AG08396 (cell line): ENCODE measurements around the gene RAB13.

Experiments
- DNase-seq: peaks from one replicate; pipeline ENCODE4 v3.0.0; 2012; ENCODE audit warnings: low spot score, mixed read lengths

The RAB13 gene

DNA sequence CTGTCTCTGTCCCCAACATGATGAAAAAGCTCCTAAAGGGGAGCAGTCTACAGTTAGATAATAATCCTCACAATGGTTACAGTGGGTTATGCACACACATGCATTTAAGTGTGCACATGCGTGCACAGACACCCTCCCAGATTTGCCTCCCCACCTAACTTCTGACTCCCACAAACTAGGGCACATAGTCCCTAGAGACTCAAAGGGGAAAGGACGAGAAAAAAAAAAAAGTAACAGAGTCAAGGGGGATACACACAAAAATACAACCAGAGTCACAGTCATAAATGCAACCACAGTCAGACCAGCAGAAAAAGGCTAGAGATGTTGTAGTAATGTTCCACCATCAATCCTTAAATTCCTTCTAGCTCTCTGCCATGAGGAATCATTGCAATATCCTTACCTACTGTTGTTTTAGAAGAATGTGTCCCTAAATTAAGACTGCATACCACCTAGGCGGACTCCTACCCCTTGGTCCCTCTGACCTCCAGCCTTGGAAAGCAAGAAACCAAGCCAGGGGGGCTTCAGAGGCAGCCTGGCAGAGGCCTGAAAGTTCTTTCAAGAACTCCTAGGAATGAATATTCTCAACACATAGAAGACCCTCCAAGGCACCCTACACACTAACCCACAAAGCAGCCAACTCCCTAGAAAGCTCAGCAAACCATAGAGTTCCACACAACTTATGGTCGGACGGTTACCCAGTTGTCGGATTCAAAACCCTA is 29.0 kb downstream of the RAB13 start:
- no peak for DNase-seq

- no peak for DNase-seq
These were observed 31.3 kb downstream of the RAB13 start for GRCh38 chr1:153954826-153955225.

DNA sequence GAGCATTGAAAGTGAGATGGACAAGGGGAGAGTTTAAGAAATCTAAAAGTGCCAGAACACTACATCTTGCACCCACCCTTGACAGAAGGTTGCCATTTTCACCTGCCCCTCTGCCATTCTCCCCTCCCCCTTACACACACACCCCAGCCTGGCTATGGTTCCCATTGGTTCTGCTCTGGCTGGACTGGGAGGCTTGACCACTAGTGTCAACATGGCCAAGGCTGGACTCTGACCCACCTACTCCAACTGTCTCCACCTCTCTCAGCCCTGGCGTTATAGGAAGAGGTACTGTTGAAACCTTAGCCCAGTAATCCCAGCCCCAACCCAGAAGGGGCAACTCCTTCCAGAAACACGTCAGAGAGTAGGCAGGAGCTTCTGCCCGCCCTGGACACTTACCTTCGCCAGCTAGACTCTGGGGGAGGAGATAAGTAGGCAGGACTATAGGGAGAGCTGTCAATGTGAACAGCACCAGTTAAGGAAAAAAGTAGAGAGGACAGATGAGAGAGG is 32.2 kb downstream of the RAB13 start:
- DNase-seq, result no peak

DNA sequence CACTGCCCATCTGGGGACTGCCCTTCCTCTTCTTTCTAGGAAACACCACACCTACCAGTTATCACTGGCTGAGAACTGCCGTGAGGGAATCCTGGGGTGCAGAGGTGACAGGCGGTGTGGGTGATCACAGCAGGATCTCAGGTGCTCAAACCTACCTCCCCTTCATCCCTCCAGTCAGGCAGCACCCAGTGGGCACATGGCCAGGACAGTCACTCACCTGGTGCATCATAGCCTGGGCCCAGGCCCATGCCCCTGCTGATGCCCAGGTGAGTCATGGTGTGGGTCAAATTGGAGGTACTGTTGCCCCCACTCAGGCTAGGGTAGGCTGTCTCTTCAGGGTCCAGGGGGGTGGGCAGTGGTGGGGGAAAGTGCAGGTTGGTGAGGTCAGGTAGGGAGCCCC is 34.3 kb downstream of the RAB13 start:
- no peak for DNase-seq

DNA sequence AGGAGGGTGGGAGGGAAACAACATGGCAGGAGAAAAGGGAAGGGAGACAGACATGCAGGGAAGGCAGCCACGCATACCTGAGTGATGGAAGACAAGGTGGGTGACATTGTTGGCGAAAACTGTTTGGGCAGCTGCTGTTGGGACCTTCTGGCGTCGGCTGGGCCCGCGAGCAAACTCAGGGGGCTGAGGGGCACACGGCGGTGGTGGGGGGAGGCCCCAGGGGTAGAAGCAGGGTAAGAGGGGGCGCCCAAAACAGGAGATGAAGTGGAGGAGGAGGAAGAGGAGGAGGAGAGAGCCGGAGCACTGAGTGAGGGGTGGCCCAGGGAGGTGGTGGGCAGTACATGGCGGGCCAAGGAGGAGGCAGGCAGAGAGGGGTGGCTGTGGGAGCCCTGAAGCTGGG is 35.0 kb downstream of the RAB13 start:
- DNase-seq, result no peak

DNA sequence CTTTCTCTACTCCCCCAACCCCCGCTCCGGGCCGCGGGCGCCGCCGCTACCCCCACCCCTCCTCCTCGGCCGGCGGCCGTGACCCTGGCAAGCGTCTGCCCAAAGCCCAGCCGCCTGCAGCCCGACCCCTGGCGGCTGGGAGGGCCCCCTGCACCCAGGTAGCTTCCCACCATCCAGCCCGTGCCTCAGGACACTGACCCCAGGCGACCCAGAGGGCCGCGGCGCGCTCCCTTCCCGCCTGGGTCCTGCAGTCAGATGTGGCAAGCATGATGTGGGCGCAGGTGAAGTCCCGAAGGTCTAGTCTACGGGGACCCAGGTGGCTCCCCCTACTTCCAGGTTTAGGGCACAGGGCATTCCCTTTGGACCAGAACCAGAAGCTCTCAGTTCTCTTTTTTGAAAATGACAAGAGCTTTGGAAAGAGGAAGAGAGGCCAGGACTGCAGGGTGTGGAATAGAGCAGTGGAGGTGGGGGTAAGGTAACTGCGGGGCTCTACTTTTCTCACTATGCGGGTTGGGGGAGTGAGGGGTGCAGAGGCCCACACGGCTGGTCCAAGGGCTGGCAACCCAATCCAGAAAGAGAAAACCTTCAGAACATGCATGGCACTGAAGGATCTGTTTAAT is 39.4 kb downstream of the RAB13 start, which contains the start of gene DENND4B:
TSS of gene DENND4B (minus strand) at position 97 of the 620 bp plus-strand sequence. CDS start 2,344 bp downstream, outside the sequence.
- DNase-seq, result peak; percentile 97

- peak; percentile 89 for DNase-seq
These were observed 40.1 kb downstream of the RAB13 start for GRCh38 chr1:153945795-153946621.

- DNase-seq, result peak; percentile 53
These were observed 40.9 kb downstream of the RAB13 start for GRCh38 chr1:153945131-153945794.

DNA sequence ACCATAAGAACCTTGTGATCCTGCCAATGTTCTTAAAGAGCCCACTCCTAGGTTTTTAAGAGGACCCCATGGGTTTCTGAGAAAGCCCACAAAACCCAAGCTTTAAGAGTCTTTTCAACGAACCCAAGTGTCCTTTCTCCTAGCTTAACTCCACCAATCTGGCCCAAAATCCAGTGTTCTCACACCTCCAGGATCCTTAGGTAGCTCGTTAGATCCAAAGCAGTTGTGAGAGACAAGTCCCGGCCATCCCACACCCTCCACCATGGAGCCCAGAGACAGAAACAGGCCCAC is 41.4 kb downstream of the RAB13 start:
- DNase-seq, result no peak

DNA sequence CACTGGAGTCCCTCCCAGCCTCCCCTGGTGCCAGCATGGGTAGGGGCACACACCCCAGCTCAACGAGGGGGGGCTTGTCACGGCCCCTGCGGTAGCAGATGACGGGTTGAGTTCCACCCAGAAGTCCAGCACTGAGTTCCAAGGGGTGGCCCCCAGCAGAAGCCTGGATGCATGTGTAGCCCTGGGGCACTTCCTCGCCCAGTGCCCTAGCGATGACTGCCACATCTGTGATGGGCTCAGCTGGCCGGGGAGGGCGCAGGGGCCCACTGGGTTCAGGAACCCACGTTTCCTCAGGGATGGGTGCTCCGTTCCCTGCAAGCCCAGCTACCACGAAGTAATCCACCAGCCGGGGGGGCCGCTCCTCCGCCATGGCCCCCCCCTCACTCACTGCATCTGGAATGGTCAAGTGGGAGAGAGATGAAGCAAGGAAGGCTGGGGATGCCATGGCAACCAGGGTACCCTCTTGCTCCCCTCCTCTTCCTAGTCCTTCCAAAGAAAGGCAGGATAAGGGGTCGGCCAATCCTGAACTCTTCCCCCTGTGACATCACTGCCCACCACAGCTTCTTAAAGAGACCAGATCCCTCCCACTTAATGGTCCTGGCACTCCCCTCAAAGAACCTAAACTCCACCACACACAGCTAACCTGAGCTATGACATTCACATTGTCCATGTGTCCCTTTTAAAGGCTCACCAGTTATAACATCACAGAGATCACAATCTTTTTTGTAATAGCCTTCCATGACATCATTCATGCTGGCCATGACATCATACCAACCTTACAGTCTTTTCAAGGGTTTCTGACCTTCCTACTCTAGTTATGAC is 41.9 kb downstream of the RAB13 start:
- DNase-seq, result no peak

DNA sequence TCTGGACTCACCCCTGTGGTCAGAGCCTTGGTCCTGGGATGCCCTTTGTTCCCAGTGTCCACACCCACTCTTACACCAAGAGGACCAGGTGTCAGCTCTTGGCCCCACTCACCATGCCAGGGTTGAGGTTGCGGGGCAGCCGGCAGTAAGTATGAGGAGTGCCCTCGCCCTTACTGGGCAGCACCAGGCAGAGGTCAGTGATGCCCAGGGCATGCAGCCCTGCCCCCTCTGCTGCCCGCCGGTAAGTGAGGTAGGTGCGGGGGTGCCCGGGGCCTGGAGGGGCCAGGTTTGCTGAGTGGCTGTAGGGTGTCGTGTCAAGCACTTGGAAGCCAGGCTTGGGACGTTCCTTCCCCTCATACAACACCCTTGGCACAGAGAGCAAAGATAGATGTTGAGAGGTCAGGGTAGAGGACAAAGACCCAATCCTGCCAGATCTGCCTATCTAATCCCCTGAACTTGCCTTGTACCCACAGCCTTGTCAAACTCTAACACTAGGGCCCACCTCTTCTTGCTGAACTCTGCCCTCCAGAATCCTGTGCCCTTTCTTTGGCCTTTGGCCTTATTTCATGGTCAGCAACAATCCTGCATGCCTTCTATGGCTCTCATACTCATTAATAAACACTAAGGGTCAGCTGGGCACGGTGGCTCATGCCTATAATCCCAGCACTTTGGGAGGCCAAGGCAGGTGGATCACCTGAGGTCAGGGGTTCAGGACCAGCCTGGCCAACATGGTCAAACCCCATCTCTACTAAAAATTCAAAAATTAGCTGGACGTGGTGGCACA is 43.2 kb downstream of the RAB13 start:
- no peak for DNase-seq

- no peak for DNase-seq
These were observed 44.1 kb downstream of the RAB13 start for GRCh38 chr1:153941826-153942725.

- DNase-seq, result no peak
These were observed 45.4 kb downstream of the RAB13 start for GRCh38 chr1:153940756-153941155.

GRCh38 chr1:153939476-153939875 is 46.7 kb downstream of the RAB13 start:
- DNase-seq, result no peak

- DNase-seq, result no peak
These were observed 47.1 kb downstream of the RAB13 start for GRCh38 chr1:153938996-153939395.

DNA sequence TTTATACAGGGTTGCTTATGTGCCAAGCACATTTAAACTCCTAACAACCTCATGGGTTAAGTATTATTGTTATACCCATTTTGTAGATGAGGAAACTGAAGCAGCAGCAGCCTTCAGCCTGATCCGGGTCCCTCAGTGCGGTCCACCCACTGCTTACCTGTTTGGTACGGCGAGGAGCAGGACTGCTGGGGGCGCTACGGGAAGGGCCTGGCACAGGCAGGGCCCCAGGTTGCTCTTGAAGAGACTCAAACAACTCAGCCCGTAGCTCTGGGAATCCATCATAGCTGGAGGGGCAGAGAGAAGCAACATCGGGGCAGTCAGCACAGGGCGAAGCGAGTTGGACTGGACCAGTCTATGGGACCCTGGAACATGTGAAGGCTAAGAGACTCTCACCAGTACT is 48.8 kb downstream of the RAB13 start:
- no peak for DNase-seq

- no peak for DNase-seq
These were observed 49.9 kb downstream of the RAB13 start for GRCh38 chr1:153936011-153936802.

GRCh38 chr1:153934746-153935145 is 51.4 kb downstream of the RAB13 start:
- DNase-seq, result no peak

GRCh38 chr1:153933955-153934354 is 52.2 kb downstream of the RAB13 start:
- DNase-seq, result no peak
